HG02759 (cell line): Measurements from ENCODE around the gene VPS13C.

Experiments
- ATAC-seq: cut with Tn5 transposase; IDR thresholded peaks from one replicate; pipeline ENCODE4 v1.9.1; 2021; ENCODE audit warnings: mild to moderate bottlenecking, moderate library complexity; ENCODE audit not compliant: unreplicated experiment

Gene VPS13C

GRCh38 chr15:61879219-61879618, 181.0 kb downstream of the VPS13C start:
- no peak for ATAC-seq

- no peak for ATAC-seq
Observed at GRCh38 chr15:61871926-61872522, 188.2 kb downstream of the VPS13C start.

GRCh38 chr15:61869656-61870055, 190.6 kb downstream of the VPS13C start:
- ATAC-seq, result no peak

- no peak for ATAC-seq
Observed at GRCh38 chr15:61861962-61862361, 198.3 kb downstream of the VPS13C start.

- ATAC-seq, result no peak
Observed at GRCh38 chr15:61857169-61857829, 202.9 kb downstream of the VPS13C start.

- no peak for ATAC-seq
Observed at GRCh38 chr15:61856295-61856694, 204.0 kb downstream of the VPS13C start.

- ATAC-seq, result no peak
Observed at GRCh38 chr15:61853195-61853594, 207.1 kb downstream of the VPS13C start.

GRCh38 chr15:61851955-61852354, 208.3 kb downstream of the VPS13C start:
- ATAC-seq, result no peak

- ATAC-seq, result no peak
Observed at GRCh38 chr15:61849447-61849846, 210.8 kb downstream of the VPS13C start.

GRCh38 chr15:61841466-61841865, 218.8 kb downstream of the VPS13C start:
- ATAC-seq, result no peak

- ATAC-seq, result no peak
Observed at GRCh38 chr15:61840090-61840489, 220.2 kb downstream of the VPS13C start.

GRCh38 chr15:61839546-61839945, 220.7 kb downstream of the VPS13C start:
- ATAC-seq, result no peak

GRCh38 chr15:61835496-61836106, 224.6 kb downstream of the VPS13C start:
- peak; percentile 43 for ATAC-seq

GRCh38 chr15:61835029-61835428, 225.2 kb downstream of the VPS13C start:
- no peak for ATAC-seq

- peak; percentile 64 for ATAC-seq
Observed at GRCh38 chr15:61834076-61834697, 226.1 kb downstream of the VPS13C start.

- ATAC-seq, result no peak
Observed at GRCh38 chr15:61832223-61832622, 228.0 kb downstream of the VPS13C start.

- no peak for ATAC-seq
Observed at GRCh38 chr15:61831505-61831921, 228.7 kb downstream of the VPS13C start.

- ATAC-seq, result no peak
Observed at GRCh38 chr15:61830536-61831330, 229.5 kb downstream of the VPS13C start.

GRCh38 chr15:61829514-61829889, 230.7 kb downstream of the VPS13C start:
- no peak for ATAC-seq

- no peak for ATAC-seq
Observed at GRCh38 chr15:61828860-61829513, 231.3 kb downstream of the VPS13C start.

- ATAC-seq, result no peak
Observed at GRCh38 chr15:61828008-61828407, 232.2 kb downstream of the VPS13C start.
